OCI-LY1 (cell line): Measurements from ENCODE around the gene NKIRAS1.

ENCODE experiments used
- EZH2 ChIP-seq: fragments of 200-600 bp; sonication (generic), shearing (Covaris generic); IDR thresholded peaks from 2 replicates; pipeline ENCODE4 v1.8.0; 2017; ENCODE audit warnings: borderline replicate concordance, mixed run types, mild to moderate bottlenecking, antibody characterized with exemption, low read length, moderate library complexity, mixed read lengths
- TF ChIP-seq, protein P1 (sequence below): fragments of 200-600 bp; sonication (generic), shearing (Covaris generic); IDR thresholded peaks from 2 replicates; pipeline ENCODE4 v1.5.1; 2017; ENCODE audit warnings: mild to moderate bottlenecking, antibody characterized with exemption, low read length, moderate library complexity, mixed read lengths

GRCh38 chr3:23956701-23957100, 39.9 kb upstream of the NKIRAS1 start:
- TF ChIP-seq, protein P1, sequence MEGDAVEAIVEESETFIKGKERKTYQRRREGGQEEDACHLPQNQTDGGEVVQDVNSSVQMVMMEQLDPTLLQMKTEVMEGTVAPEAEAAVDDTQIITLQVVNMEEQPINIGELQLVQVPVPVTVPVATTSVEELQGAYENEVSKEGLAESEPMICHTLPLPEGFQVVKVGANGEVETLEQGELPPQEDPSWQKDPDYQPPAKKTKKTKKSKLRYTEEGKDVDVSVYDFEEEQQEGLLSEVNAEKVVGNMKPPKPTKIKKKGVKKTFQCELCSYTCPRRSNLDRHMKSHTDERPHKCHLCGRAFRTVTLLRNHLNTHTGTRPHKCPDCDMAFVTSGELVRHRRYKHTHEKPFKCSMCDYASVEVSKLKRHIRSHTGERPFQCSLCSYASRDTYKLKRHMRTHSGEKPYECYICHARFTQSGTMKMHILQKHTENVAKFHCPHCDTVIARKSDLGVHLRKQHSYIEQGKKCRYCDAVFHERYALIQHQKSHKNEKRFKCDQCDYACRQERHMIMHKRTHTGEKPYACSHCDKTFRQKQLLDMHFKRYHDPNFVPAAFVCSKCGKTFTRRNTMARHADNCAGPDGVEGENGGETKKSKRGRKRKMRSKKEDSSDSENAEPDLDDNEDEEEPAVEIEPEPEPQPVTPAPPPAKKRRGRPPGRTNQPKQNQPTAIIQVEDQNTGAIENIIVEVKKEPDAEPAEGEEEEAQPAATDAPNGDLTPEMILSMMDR: no peak
- TF ChIP-seq EZH2: no peak
